KOPT-K1 (cell line): ENCODE results near the gene FRMD4B.
"Not testable (repeated sequence)": the region's sequence is repeated elsewhere in the genome, so short reads cannot be mapped to it uniquely, and the experiment has no call there.

Experiments used
- H3K27ac ChIP-seq: fragments of 200-600 bp; sonication (generic); 2 replicates; pipeline ENCODE4 v1.5.1; 2016; ENCODE audit warnings: antibody characterized with exemption, mild to moderate bottlenecking, low read depth, low read length; ENCODE audit not compliant: poor library complexity, severe bottlenecking
- H3K36me3 ChIP-seq: fragments of 200-600 bp; sonication (generic); 2 replicates; pipeline ENCODE4 v1.5.1; 2017; ENCODE audit warnings: antibody characterized with exemption, mild to moderate bottlenecking, low read length, moderate library complexity; ENCODE audit not compliant: insufficient read depth
- H3K9me3 ChIP-seq: fragments of 200-600 bp; sonication (generic); 2 replicates; pipeline ENCODE4 v1.5.1; 2017; ENCODE audit warnings: antibody characterized with exemption, low read length, mild to moderate bottlenecking; ENCODE audit not compliant: insufficient read depth, poor library complexity, severe bottlenecking

The FRMD4B gene

DNA sequence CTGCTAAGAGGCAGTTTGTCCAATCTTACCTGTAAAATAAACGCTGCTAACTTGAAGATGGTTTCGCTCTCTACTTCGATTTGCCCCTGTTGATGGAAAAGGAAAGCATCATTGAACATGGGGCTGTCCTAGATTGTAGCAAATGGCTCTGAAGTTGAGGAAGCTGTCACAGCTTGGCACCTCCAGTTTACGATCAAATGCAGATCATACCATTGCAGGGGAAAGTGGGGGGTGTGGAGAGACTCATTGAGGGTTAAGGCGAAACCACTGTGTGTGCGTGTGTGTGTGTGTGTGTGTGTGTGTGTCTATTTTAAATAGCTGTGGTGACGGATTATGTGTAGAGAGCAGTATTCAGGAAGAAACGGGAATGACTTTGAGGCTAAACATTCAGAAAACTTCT is 135.9 kb downstream of the FRMD4B start:
- H3K9me3 ChIP-seq: no peaks in the 10 kb centered on the region
- H3K27ac ChIP-seq: no peak overlapping the region
- H3K36me3 ChIP-seq: no peaks in the 10 kb centered on the region

DNA sequence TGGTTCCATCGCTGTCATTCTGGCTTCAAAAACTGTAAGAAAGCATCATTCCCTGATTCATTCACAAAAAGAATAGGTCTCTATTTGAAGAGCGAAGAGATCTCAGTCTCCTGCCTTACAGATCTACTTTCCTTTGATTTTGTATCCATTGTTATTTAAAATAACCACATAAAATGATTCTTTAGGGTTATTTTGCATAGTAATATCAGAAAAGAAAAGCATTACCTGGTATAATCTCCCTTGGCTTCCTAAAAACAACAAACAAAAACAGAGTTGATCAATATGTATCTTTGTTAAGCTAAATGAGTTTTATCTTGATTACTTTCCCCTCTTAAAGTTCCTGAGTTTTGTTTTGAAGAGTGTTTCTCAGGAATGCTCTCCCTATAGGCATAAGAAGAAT is 136.9 kb downstream of the FRMD4B start:
- Histone ChIP-seq H3K36me3 (no peaks in the 10 kb centered on the region), H3K9me3 (no peaks in the 10 kb centered on the region), H3K27ac (no peak overlapping the region)

DNA sequence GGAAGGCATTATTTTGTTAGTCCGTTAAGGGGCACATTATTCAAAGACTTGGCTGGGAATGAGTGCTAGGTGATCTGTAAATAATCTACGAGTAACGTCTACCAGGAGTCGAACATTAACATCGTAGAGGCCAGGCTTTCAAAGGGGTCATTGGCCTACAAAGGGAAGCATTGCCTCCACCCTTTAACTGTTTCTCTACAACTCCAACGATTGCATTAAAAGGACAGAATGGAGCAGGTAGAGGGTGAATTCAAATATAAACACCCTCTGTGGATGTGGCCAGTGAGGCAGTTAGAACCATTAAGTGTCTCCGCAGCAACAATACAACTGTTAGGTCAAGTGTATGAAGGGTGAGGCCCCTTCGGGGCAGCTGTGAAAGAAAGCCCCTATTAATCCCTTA is 137.5 kb downstream of the FRMD4B start:
- Histone ChIP-seq H3K36me3 (no peaks in the 10 kb centered on the region), H3K9me3 (no peaks in the 10 kb centered on the region), H3K27ac (no peak overlapping the region)

DNA sequence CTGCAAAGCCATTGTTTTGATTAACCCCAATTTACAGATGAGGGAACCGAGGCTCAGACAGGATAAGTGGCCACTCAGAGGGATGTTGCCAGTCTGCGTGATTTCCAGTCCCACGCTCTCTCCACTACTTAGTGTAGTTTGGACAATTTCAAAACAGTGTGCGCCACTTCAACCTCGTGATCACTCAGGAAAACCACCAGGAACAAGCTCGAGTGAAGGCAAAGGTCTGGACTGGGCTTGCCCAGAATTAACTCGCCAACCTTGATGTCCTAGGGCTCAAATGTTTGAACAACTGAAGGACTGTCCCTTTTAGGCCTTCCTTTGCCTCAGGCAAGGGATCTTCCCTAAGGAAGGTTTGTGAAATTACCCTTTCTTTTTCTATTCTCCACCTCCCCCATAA is 139.3 kb downstream of the FRMD4B start:
- H3K36me3 ChIP-seq: no peaks in the 10 kb centered on the region
- H3K9me3 ChIP-seq: no peaks in the 10 kb centered on the region

DNA sequence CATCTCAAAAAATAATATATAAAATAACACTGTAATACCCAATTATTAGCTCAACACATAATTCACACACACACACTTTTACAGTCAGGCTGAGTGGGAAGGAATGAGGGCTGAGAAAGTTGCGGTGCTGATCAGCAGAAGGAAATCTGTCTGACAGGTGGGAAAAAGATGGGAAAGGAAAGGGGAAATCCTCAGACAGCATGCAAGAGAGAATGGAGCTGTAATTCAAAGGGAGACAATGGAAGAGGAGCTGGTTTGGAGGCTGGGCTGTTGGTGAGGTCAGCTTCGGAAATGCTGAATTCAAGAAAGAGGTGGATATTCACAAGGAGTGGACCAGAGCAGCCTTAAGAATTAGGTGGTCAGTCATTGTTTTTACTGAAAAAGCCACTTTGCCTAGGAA is 141.8 kb downstream of the FRMD4B start:
- no peak overlapping the region for H3K27ac ChIP-seq
- H3K36me3 ChIP-seq: no peaks in the 10 kb centered on the region
- no peaks in the 10 kb centered on the region for H3K9me3 ChIP-seq

More for the DNA sequence above, 139.3 kb downstream of the FRMD4B start:
- H3K27ac ChIP-seq: no peak overlapping the region

DNA sequence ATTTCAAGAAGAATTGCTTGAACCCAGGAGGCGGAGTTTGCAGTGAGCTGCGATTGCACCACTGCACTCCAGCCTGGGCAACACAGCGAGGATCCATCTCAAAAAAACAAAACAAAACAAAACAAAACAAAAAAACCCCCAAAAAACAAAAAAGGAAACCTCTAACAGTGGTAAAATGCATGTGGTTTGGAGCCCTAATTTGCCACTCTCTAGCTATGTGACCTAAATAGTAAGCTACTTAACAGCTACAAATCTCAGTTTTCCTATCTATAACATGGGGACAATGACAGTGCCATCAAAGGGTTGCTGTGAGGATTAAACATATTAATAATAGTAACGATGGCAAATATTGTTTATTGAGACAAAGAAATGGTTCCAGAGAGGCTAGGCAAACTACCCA is 144.1 kb downstream of the FRMD4B start:
- Histone ChIP-seq H3K36me3 (no peaks in the 10 kb centered on the region), H3K27ac (no peak overlapping the region), H3K9me3 (no peaks in the 10 kb centered on the region)

DNA sequence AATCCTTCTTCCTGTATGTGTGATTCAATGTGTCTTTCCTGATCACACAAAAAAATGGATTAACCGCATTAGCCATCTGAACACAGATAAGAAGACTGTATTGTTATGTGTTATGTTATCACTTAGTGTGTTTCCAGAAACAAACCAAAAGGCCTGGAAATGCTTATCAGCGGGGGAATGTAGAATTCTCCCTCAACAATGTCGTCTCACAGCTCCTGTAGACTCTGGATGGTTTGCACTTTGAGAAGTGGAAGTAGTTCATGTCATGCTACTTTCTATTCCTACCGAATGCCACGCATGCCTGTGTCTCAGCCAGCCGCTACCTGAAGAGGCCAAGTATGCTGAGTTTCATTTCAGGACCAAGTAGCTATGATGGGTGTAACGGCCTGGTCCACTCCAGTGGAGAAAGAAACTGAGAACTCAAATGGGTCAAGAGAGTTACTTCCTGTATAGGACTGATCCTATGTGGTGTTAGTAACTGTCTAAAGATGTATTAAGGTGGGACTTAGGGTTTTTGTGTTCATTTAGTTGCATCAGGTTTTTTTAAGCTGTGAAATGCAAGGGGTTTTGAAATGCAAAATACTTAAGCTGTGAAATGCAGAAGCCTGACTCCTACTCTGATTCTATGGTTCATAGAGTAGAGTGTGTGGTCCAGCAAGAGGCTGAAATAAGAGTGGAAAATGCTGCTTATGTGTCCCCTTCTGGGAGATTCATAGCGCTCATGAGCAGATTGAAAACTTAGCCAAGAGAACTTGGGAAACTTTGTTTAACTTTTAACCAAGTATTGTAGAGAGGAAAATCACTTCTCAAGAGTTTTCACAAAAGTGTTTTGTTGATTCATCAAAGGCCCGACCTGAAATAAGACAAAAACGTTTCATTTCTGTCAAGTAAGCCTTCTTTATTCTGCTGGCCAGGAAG is 145.0 kb downstream of the FRMD4B start:
- Histone ChIP-seq H3K9me3 (no peaks in the 10 kb centered on the region), H3K27ac (no peak overlapping the region), H3K36me3 (no peaks in the 10 kb centered on the region)

DNA sequence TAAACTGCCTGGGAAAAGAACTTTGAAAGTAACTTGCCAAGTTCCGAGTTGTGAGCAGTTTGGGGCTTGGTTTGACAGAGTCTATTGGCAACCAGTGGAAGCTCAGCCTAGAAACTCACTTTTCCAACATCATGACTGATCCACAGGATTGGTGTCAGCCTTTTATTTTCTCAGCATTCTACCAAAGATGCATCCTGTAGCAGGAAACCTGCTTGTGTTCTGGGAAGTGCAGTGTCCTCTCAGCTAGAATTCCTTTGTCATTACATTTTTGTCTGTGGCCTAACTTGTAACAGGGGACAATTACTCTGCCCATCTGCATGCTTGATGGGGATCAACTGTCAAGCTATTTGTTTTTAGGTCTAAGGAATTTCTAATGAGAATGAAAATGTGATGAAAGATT is 146.8 kb downstream of the FRMD4B start:
- H3K27ac ChIP-seq: no peak overlapping the region
- H3K36me3 ChIP-seq: no peaks in the 10 kb centered on the region
- no peaks in the 10 kb centered on the region for H3K9me3 ChIP-seq

DNA sequence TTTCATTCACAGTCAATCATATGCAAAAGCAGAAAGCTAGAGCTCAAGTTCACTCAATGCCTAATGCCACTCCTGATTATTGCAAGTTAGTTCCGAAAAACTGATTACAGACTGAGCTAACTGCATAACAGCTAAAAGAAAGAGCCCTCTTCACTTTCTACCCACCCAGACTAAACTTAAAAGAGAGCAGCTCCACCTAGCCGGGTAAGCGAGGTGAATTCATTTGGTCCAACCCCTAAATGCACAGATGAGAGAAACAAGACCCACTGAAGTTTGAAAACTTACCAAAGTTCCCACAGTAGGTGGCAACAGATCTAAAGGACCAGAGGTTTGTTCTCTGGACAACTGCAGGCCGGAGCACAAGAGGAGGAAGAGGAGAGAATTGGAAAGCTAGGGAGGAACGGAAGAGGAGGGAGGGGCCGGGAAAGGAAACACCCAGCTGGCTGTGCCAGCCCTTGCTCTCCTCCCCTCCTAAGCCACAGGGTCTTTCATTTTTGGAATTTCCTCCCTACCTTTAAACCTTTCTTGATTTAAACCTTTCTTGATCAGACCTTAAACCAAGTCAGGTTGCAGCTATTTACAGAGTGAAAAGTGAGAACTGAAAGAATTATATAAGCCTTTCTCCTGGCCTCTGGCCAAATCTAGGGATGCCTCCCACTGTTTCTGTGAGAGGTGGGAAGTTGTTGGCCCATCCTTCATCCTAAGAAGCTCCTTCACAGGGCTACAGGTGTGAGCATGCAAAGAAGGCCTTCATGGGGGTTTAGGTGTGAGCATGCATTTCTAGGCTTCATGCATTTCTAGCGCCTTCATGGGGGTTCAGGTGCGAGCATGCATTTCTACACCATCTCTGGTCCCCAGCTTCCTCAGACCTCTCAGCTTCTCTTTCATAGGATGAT is 148.8 kb downstream of the FRMD4B start:
- Histone ChIP-seq H3K9me3 (no peaks in the 10 kb centered on the region), H3K27ac (no peak overlapping the region), H3K36me3 (no peaks in the 10 kb centered on the region)

DNA sequence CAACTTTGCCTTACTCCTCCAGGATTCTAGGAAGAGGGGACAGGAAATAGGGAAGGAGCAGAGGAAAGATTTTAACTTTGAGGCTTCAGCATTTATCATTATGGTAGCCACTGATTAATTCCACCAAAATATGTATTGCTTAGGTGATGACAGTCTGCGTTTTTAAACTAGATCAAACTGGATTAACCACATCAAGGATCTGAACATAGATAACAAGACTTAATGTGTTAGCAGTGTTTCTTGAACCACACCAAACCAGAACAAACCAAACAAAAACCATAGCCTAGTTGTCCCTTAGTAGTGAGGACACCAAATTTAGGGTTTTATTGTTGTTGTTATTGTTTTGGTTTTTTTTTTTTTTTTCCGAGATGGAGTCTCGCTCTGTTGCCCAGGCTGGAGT is 150.0 kb downstream of the FRMD4B start:
- H3K27ac ChIP-seq: no peak overlapping the region
- H3K36me3 ChIP-seq: no peaks in the 10 kb centered on the region
- no peaks in the 10 kb centered on the region for H3K9me3 ChIP-seq

DNA sequence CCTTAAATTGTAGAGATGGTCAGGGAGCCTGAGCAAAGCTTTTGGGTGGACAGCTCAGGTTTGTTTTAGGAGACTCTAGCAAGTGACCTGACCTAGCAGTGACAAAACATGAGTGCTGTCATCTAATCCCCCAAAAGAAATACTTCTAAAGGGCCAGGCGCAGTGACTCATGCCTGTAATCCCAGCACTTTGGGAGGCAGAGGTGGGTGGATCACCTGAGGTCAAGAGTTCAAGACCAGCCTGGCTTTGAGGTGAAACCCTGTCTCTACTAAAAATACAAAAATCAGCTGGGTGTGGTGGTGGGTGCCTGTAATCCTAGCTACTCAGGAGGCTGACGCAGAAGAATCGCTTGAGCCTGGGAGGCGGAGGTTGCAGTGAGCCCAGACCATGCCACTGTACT is 150.7 kb downstream of the FRMD4B start:
- H3K27ac ChIP-seq, H3K9me3 ChIP-seq, H3K36me3 ChIP-seq: not testable (repeated sequence)

DNA sequence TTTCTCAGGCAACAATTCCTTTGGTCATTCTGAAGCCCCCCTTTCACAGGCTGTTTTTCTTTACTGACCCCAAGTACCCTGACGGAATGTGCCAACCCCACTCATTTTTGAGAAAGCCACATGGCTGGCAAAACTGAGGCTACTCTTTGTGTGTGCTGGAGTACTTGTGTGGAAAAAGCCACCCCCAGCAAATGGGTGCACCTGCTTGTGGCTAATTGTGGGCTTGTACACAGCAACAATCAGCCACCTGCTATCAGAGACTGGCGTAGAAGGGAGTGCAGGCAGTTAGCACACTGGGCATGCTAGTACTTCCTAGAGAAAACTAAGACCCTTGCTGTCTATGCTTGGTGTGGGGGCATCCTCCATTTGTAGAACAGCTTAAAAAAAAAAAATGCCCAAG is 153.4 kb downstream of the FRMD4B start:
- Histone ChIP-seq H3K36me3 (no peaks in the 10 kb centered on the region), H3K9me3 (no peaks in the 10 kb centered on the region), H3K27ac (peak overlapping the region; percentile 2)

DNA sequence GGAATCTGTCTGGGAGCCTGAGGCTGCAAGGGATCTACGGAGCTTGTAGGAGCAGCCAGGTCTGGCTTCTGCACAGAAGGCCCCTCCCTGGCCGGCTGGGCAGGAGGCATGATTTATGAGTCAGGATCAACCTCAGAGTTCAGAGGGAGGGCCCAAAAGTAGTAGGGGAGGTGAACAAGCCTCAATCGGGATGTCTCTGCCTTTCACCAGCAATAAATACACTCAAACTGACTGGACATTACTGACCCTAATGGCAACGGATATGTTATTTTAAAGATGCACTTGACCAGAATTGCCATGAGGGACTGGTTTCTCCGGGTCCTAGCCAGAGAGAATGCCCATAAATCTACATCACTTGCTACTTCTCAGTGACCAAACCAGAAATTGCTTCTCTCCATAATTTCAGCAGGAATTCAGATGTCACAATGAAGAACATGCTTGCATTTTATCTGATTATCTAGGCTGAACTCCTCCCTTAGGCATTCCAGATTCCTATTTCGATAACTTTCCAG is 153.9 kb downstream of the FRMD4B start:
- peak overlapping the region; percentile 2 for H3K27ac ChIP-seq
- no peaks in the 10 kb centered on the region for H3K36me3 ChIP-seq
- H3K9me3 ChIP-seq: no peaks in the 10 kb centered on the region

DNA sequence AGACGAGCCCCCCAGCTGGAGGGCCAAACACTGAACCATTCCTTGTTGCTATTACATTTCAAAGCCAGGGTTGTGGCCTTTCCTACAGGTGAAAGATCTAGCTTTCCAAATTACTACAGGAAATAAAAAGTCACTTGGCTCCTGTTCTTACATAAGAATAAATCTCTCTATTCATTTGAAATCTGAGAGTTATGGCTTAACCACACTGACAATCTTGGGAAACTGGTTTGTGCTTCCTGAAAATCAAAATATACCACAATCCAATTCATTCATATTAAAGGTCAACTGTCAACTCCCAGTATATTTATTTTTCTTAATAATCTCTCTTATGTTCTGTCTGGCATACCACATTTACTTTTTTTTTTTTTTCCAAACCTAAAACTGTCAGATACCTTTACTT is 159.8 kb downstream of the FRMD4B start:
- H3K36me3 ChIP-seq: no peaks in the 10 kb centered on the region
- H3K27ac ChIP-seq: no peak overlapping the region
- H3K9me3 ChIP-seq: no peaks in the 10 kb centered on the region

DNA sequence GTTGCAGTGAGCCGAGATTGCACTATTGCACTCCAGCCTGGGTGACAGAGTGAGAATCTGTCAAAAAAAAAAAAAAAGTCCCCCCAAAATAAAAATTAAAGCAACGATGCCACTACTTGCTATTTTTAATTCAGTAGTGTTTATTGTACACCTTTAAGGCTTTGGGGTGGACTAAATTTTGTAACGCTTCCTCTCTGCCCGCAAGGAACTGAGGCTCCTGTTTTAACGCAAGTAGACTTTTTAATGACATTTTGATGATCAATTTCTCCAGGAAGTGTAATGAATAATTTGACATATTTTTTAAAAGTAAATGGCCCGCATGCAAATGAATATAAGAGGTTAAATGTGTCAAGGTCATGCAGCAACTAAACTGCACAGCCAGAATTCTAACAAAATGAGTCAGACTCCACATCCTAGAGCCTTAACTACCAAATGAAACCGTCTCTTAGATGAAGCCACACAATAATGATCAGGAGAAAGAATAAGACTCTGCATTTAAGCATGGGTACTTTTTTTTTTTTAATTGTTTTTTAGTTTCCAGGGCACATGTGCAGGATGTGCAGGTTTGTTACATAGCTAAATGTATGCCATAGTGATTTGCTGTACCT is 166.7 kb downstream of the FRMD4B start:
- Histone ChIP-seq H3K9me3 (no peaks in the 10 kb centered on the region), H3K27ac (no peak overlapping the region), H3K36me3 (no peaks in the 10 kb centered on the region)
